ENCODE measurements around the gene STXBP6.

Gene STXBP6

DNA sequence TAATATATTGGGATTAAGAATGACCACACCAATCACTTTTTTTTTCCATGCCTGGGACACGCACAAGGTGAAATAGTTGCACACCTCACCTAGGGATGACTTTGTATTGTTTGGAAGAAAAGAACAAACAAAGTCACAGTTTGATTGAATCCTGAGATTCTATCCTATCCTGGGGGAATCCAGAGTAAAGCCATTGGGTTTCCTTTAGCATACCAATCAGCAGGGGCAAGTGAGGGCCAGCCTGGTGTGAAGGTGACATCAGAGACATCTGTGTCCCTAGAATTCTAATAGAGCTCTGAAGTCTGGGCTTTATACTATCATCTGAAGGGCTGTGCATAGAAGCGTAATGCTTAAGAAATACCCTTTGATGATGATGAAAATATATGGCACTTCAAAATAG lies 199.9 kb downstream of the STXBP6 start:
- H3K4me1 ChIP-seq: no peaks in the 10 kb centered on the region
- H3K27me3 ChIP-seq: no peaks in the 10 kb centered on the region; the same call in 1 of the 2 replicates
- H3K36me3 ChIP-seq: no peaks in the 10 kb centered on the region
- TF ChIP-seq CTCF (IDR thresholded peaks at IDR 0.05; ENCODE audit: low read depth, low read length): no peak
- no peaks in the 10 kb centered on the region for H3K9me3 ChIP-seq
- H3K4me3 ChIP-seq (ENCODE audit: low read depth, low read length): no peak overlapping the region
- no peak for DNase-seq

GRCh38 chr14:24849471-24849870 lies 200.5 kb downstream of the STXBP6 start:
- no peaks in the 10 kb centered on the region for H3K4me1 ChIP-seq
- no peak for TF ChIP-seq CTCF (IDR thresholded peaks at IDR 0.05; ENCODE audit: low read depth, low read length)
- no peaks in the 10 kb centered on the region for H3K36me3 ChIP-seq

GRCh38 chr14:24848102-24848790 lies 201.7 kb downstream of the STXBP6 start:
- no peaks in the 10 kb centered on the region; the same call in 1 of the 2 replicates for H3K27me3 ChIP-seq
- no peak overlapping the region for H3K4me3 ChIP-seq (ENCODE audit: low read depth, low read length)
- H3K36me3 ChIP-seq: no peaks in the 10 kb centered on the region
- H3K9me3 ChIP-seq: no peaks in the 10 kb centered on the region
- no peak for DNase-seq
- TF ChIP-seq CTCF (IDR thresholded peaks at IDR 0.05; ENCODE audit: low read depth, low read length): no peak
- H3K4me1 ChIP-seq: no peaks in the 10 kb centered on the region

More at GRCh38 chr14:24849471-24849870, 200.5 kb downstream of the STXBP6 start:
- Histone ChIP-seq H3K9me3 (no peaks in the 10 kb centered on the region), H3K27me3 (no peaks in the 10 kb centered on the region; the same call in 1 of the 2 replicates), H3K4me3 (ENCODE audit: low read depth, low read length) (no peak overlapping the region)
- DNase-seq: no peak

DNA sequence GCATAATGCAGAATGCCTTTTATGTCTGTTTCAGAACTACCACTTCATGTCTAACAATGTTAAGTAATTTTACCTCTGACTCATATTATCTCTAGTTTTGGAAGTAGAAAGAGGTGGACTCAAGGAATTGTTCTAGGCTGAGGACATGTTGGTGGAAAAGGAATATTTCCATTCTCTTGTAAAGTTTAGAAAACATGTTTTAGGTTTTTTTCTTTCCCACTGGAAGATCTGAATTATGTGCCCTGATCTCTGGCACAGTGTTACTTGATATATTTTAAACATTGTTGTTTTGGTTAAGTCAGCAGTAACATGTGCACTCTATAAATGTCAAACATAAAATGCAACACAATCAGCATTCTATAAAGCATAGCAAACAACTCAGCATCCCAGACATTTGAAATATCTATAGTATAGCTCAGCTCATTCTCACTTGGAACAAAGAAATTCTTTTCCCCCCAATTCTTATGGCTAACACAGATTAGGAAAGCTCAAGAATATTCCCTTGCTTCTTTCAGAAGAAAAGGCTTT lies 202.3 kb downstream of the STXBP6 start:
- no peaks in the 10 kb centered on the region for H3K4me1 ChIP-seq
- no peak for DNase-seq
- TF ChIP-seq CTCF (IDR thresholded peaks at IDR 0.05; ENCODE audit: low read depth, low read length): no peak
- H3K4me3 ChIP-seq (ENCODE audit: low read depth, low read length): no peak overlapping the region
- H3K27me3 ChIP-seq: no peaks in the 10 kb centered on the region; the same call in 1 of the 2 replicates
- H3K36me3 ChIP-seq: no peaks in the 10 kb centered on the region
- no peaks in the 10 kb centered on the region for H3K9me3 ChIP-seq

GRCh38 chr14:24846261-24846660 lies 203.7 kb downstream of the STXBP6 start:
- Histone ChIP-seq H3K4me1 (no peaks in the 10 kb centered on the region), H3K4me3 (ENCODE audit: low read depth, low read length) (no peak overlapping the region), H3K27me3 (no peaks in the 10 kb centered on the region; the same call in 1 of the 2 replicates), H3K9me3 (no peaks in the 10 kb centered on the region), H3K36me3 (no peaks in the 10 kb centered on the region)
- no peak for TF ChIP-seq CTCF (IDR thresholded peaks at IDR 0.05; ENCODE audit: low read depth, low read length)
- no peak for DNase-seq

DNA sequence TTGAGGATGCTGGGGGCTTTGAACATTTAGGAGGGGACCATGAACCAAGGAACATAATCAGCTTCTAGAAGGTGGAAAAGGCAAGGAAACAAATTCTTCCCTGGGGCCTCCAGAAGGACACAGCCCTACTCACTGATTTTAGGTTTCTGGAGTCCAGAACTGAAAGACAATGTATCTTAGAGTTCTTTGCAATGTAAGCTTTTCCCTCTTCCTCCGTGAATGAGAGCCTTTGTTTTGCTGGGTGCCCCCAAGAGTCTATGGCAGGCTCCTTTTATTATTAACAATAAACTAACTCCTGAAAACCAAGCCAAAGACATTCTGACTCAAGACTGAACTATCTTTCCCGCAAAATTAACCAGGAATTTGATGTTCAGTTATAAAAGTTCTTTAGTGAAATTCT lies 204.1 kb downstream of the STXBP6 start:
- Histone ChIP-seq H3K36me3 (no peaks in the 10 kb centered on the region), H3K4me3 (ENCODE audit: low read depth, low read length) (no peak overlapping the region), H3K27me3 (no peaks in the 10 kb centered on the region; the same call in 1 of the 2 replicates), H3K4me1 (no peaks in the 10 kb centered on the region), H3K9me3 (no peaks in the 10 kb centered on the region)
- TF ChIP-seq CTCF (IDR thresholded peaks at IDR 0.05; ENCODE audit: low read depth, low read length): no peak
- no peak for DNase-seq

All from BE2C (cell line).